Retinal pigment epithelial cell (primary cell): ENCODE measurements around the gene QPRT.
"Not testable (repeated sequence)": the region's sequence is repeated elsewhere in the genome, so short reads cannot be mapped to it uniquely, and the experiment has no call there.

Experiments
- DNase-seq: peaks from one replicate; pipeline ENCODE4 v3.0.0-alpha.2; 2010; ENCODE audit warnings: low read depth
- H3K4me3 ChIP-seq: 2 replicates; pipeline ENCODE4 v1.5.1; 2011; ENCODE audit warnings: mild to moderate bottlenecking, low read length, control low read depth, moderate library complexity
- TF ChIP-seq, protein P1 (sequence below): conservative IDR thresholded peaks from 2 replicates; pipeline ENCODE4 v1.5.1; 2011; ENCODE audit warnings: low read depth, low read length, control low read depth, inconsistent platforms

Gene QPRT

DNA sequence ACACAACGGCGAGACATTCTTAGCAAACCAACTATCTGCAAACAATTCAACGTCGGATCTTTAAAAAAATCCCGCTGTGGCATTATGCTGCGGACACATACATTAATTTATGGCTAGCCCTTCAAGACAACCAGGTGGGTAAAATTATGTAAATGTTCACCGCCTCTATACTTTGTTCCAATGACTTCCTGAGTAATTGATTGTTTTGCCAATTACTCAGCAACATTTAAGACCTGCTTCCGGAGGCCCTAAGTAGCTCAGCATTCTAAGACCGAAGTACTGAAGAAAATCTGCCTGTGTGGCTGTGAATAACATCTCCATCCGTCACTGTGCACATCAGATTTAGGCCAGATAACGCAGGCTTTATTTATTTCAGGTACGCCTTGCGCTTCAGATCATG, 23.3 kb downstream of the QPRT start:
- no peak for DNase-seq
- TF ChIP-seq, protein P1, sequence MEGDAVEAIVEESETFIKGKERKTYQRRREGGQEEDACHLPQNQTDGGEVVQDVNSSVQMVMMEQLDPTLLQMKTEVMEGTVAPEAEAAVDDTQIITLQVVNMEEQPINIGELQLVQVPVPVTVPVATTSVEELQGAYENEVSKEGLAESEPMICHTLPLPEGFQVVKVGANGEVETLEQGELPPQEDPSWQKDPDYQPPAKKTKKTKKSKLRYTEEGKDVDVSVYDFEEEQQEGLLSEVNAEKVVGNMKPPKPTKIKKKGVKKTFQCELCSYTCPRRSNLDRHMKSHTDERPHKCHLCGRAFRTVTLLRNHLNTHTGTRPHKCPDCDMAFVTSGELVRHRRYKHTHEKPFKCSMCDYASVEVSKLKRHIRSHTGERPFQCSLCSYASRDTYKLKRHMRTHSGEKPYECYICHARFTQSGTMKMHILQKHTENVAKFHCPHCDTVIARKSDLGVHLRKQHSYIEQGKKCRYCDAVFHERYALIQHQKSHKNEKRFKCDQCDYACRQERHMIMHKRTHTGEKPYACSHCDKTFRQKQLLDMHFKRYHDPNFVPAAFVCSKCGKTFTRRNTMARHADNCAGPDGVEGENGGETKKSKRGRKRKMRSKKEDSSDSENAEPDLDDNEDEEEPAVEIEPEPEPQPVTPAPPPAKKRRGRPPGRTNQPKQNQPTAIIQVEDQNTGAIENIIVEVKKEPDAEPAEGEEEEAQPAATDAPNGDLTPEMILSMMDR = no peak
- H3K4me3 ChIP-seq = no peak overlapping the region

DNA sequence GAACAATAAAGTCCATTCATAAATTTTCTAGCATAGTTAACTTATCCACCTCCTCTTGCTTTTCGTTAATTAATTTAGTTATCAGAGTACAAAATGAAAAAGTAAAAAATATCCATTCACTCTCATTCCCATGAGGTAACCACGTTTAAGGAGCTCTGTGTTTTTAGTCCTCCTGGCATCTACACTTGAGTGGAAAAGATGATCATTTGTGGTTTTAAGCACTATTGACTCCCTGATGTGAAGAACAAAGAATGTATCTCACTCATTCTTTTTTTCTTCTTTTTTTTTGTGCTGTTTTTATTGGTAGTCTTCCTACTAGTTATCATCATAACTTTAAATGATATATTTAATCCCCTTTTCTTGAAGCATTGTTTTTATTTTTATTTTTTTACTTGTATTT, 26.1 kb downstream of the QPRT start:
- H3K4me3 ChIP-seq = no peak overlapping the region
- DNase-seq = no peak
- TF ChIP-seq, protein P1 = no peak

DNA sequence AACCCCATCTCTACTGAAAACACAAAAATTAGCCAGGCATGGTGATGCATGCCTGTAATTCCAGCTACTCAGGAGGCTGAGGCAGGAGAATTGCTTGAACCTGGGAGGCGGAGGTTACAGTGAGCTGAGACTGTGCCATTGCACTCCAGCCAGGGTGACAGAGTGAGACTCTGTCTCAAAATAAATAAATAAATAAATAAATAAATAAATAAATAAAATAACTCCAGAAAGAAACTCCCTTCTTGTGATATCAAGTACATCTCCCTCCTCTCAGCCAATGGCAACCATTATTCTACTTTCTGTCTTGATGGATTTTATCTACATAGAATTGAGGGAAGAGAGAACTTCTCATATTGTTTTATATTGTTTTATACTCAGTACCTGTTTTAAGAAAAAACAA, 28.2 kb downstream of the QPRT start:
- not testable (repeated sequence) for DNase-seq, H3K4me3 ChIP-seq

DNA sequence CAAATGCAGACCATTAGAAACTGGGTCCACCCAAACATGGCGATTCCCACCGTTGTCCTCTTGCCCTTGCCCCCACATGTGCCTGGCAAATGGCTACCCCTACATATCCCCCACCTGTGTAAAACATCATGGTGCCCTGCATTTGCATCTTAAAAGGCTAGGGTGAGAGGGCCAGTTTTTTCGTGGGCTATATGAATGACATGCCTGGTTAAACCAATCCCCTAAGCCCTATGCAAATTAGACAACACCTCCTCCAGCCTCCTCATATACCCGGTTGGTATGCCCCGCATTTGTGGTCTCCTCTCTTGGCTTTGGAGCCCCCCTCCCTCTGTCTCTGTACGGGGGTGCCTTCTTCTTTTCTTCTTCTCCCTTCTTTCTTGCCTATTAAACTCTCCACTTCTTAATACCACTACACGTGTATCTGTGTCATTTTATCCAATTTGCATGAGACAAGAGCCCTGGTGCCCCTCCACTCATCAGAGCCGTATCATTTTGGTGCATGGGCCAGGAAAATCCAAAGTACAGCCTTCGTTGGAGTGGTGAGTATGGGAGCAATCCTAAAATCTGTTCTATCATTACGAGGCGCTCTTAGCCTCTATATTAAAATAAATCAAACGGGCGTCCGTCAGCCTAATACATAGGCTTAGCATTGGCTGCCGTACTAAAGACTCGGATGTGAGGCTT, 30.1 kb downstream of the QPRT start:
- TF ChIP-seq, protein P1 = no peak
- DNase-seq = no peak
- H3K4me3 ChIP-seq = no peak overlapping the region

DNA sequence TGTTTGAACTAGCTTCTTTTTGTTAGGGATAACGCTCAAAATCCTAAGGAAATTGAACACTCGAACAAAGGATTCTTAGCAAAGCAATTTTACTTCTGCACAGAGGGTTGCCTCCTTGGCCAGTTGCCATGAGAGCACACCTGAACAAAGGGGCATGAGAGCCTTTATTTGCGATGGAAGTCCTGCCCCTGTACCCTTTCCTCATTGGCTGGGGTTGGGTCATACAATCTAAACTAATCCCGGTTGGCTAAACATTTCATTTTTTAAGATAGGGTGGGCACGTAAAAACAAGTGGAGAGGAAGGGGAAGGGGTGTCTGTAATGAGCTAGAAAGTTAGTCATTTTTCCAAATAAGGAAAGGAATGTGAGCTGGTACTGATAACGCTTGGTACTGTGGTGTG, 30.7 kb downstream of the QPRT start:
- DNase-seq = peak; percentile 43
- not testable (repeated sequence) for H3K4me3 ChIP-seq

DNA sequence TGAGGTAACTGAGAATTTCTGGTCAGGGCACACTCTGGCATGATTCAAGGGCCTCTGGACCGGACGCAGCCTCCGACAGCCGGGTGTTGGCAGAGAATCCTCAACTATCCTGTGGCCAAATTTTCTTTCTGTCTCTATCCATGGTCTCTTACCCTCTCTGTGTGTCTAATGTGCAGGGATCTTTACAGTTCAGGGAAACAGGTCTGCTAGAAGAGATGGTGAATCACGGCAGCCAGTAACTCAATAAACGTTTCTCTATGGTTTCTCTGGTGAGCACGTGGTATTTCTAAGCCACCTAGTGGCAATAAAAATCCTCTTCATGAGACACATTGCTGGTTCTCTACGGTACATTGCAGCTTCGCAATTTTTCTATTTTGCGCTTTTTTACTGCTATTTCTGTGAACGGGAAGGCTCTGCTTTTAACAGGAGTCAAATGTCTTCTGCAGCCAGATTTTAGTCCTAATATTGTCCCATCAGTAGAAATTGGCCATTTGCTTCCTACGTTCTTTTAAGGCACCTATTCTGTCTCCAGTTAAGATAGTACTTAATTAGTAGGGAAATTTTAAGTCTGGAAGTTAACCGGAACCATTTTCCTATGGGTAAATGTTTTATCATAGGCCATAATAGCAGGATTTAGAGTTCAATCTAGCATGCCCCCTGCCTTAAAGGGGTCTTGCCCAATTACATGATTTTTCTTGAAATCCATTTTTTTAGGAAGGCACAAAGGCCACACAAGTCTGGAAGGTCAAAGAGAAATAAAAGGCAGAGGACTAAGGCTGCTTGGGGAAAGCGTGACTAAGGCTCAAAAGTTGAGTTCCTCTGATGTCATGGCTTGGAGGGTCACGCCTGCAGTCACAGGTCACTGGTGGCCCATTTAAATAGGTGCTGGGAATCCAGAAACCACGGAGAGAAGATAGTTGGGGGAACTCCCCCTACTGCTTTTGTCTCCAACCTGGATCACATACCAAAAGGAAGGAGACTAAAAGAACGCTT, 31.5 kb downstream of the QPRT start:
- TF ChIP-seq, protein P1 = peak; percentile 58
- no peak overlapping the region for H3K4me3 ChIP-seq
- peak; percentile 52 for DNase-seq

DNA sequence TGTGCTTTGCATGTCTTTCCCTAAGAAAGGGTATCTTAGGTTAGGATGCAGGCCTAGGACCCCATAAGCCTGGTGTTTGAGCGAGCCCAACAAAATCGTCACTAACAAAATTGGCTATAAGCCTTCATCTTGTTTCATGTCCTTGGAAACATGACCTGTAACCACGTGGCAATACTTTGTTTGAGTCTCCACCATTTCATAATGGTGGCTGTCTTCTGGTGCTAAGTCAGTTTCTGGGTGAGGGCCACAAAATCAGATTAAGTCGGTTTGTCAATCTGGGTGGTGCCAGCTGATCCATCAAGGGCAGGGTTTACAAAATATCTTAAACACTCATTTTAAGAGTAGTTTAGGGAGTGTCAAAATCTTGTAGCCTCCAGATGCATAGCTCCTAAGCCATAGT, 33.8 kb downstream of the QPRT start:
- TF ChIP-seq, protein P1 = no peak
- DNase-seq = no peak
- no peak overlapping the region for H3K4me3 ChIP-seq

DNA sequence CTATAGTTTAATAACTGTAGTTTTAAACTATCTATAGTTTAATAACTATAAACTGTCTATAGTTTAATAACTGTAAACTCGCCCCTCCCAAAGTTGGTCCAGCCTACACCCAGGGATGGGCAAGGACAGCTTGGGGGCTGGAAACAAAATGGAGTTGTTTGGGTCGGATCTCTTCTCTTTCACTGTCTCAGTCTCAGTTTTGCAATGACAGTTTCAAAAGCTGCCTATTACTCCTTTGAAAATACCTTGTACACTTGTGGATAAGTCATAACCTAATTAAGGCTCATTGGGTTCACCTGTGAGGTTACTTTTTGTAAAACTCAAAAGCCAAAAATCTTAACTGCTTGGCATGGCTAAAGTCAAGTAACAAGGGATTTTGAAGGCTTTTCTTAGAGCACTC, 35.4 kb downstream of the QPRT start:
- no peak overlapping the region for H3K4me3 ChIP-seq
- TF ChIP-seq, protein P1 = no peak
- no peak for DNase-seq
